Ascending aorta (tissue), 2 donors: ENCODE results near the gene ATP8A2. TPM values are rescaled to one million over a fixed set of nuclear protein-coding genes. Genes with fewer than 3 reads are reported as not detected.

ENCODE experiments used
- DNase-seq, 2 donors: peaks; one replicate each; pipeline ENCODE4 v3.0.0-alpha.2; 2019; ENCODE audit warnings: low spot score in 2 of 2
- H3K27ac ChIP-seq, 2 donors: fragments of 200-600 bp; sonication (generic); one replicate each; pipeline ENCODE4 v1.5.1; 2016 to 2017; ENCODE audit warnings: mild to moderate bottlenecking in 1 of 2
- H3K27me3 ChIP-seq: fragments of 200-600 bp; sonication (generic); one replicate; pipeline ENCODE4 v1.5.1; 2017
- H3K36me3 ChIP-seq, 2 donors: fragments of 200-600 bp; sonication (generic); one replicate each; pipeline ENCODE4 v1.5.1; 2016
- H3K4me1 ChIP-seq, 2 donors: fragments of 200-600 bp; sonication (generic); one replicate each; pipeline ENCODE4 v1.5.1; 2016 to 2017; ENCODE audit warnings: mild to moderate bottlenecking in 1 of 2
- H3K4me3 ChIP-seq, 2 donors: fragments of 200-600 bp; sonication (generic); one replicate each; pipeline ENCODE4 v1.5.1; 2016 to 2017; ENCODE audit warnings: mild to moderate bottlenecking in 1 of 2
- H3K9me3 ChIP-seq, 2 donors: fragments of 200-600 bp; sonication (generic); one replicate each; pipeline ENCODE4 v1.5.1; 2016
- CTCF ChIP-seq, 3 experiments: fragments of 200-600 bp in 2 of 3; fragments of 450-650 bp in 1 of 3; sonication (generic) in 2 of 3; IDR thresholded peaks; one replicate each; pipeline ENCODE4 v1.5.1; 2016 to 2019; ENCODE audit warnings: antibody characterized with exemption in 3 of 3, mild to moderate bottlenecking in 1 of 3, moderate library complexity in 1 of 3
- intact Hi-C: fragments of 100-400 bp; cut with DNase I; formaldehyde crosslinking; loops from one replicate; pipeline ENCODE4 v1.15.1; 2023
- total RNA-seq: library from RNA; depleted of rRNA; stranded (reverse); fragments of >200 nt; gene quantifications from one replicate; pipeline ENCODE4 v1.1.0, GENCODE V29; 2016

ATP8A2 gene
- total RNA-seq, 1 donor from 2014 or later, result under 0.01 TPM

DNA sequence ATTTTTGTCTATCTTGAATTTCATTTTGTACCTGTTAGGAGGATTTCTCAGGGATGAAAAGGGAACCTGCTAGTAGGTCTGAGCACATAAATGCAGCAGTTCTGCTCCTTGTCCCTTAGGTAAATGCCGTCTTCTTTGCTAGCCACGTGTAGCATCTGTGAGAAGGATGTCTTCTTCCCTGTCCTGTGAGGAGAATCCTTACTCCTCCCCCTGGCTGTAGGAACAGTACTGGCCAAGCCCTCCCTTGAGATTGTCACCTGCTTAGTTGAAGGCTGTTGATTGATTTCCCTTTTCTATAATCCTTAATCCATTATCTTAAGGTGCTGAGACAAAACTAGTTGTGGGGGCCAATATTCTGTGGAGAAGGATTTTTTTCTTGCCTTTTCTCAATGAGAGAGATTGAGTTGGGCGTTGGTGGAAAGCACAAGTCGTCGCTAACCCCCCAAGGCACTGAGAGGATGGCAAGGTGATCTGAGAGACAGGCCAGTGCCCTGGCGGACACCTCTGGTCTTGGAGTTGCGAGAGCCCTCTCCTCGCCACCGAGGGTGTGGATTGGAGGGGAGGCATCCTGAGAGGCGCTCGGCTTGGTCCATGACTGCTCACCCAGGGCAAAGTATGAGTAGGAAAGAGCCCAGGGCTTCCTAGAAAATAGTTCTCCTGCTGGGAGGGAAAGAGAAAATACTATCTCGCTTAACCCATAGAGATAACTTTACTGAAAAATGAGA, 216.7 kb downstream of the ATP8A2 start:
- Histone ChIP-seq H3K27me3 (no peaks in the 10 kb centered on the region), H3K4me3 (no peak overlapping the region), H3K9me3 (no peaks in the 10 kb centered on the region), H3K36me3 (no peaks in the 10 kb centered on the region), H3K4me1 (no peaks in the 10 kb centered on the region), H3K27ac (no peak overlapping the region)
- intact Hi-C loops, result no loop called here
- TF ChIP-seq CTCF (IDR thresholded peaks at IDR 0.05), result no peak
- no peak for DNase-seq

- H3K4me3 ChIP-seq, result no peak overlapping the region
- DNase-seq, result no peak
- H3K36me3 ChIP-seq, result no peaks in the 10 kb centered on the region
- H3K4me1 ChIP-seq, result no peaks in the 10 kb centered on the region
- no peaks in the 10 kb centered on the region for H3K9me3 ChIP-seq
- H3K27ac ChIP-seq, result no peak overlapping the region
- no peaks in the 10 kb centered on the region for H3K27me3 ChIP-seq
- no peak for TF ChIP-seq CTCF (IDR thresholded peaks at IDR 0.05)
- intact Hi-C loops, result no loop called here
Measured at GRCh38 chr13:25598421-25598820, 226.6 kb downstream of the ATP8A2 start.

GRCh38 chr13:25602176-25602575, 230.4 kb downstream of the ATP8A2 start:
- Histone ChIP-seq H3K9me3 (no peaks in the 10 kb centered on the region), H3K4me3 (no peak overlapping the region), H3K27me3 (no peaks in the 10 kb centered on the region), H3K36me3 (no peaks in the 10 kb centered on the region), H3K27ac (no peak overlapping the region), H3K4me1 (no peaks in the 10 kb centered on the region)
- no peak for TF ChIP-seq CTCF (IDR thresholded peaks at IDR 0.05)
- DNase-seq, result no peak
- intact Hi-C loops, result no loop called here

GRCh38 chr13:25604106-25604505, 232.3 kb downstream of the ATP8A2 start:
- no peaks in the 10 kb centered on the region for H3K27me3 ChIP-seq
- no peaks in the 10 kb centered on the region for H3K9me3 ChIP-seq
- intact Hi-C loops, result no loop called here
- TF ChIP-seq CTCF (IDR thresholded peaks at IDR 0.05), result no peak
- H3K4me3 ChIP-seq, result no peak overlapping the region
- DNase-seq, result no peak
- no peaks in the 10 kb centered on the region for H3K36me3 ChIP-seq
- H3K4me1 ChIP-seq, result no peaks in the 10 kb centered on the region
- H3K27ac ChIP-seq, result no peak overlapping the region

GRCh38 chr13:25607096-25607495, 235.3 kb downstream of the ATP8A2 start:
- no peak for TF ChIP-seq CTCF (IDR thresholded peaks at IDR 0.05)
- Histone ChIP-seq H3K4me3 (no peak overlapping the region), H3K4me1 (no peaks in the 10 kb centered on the region), H3K36me3 (no peaks in the 10 kb centered on the region), H3K27ac (no peak overlapping the region), H3K9me3 (no peaks in the 10 kb centered on the region), H3K27me3 (no peaks in the 10 kb centered on the region)
- intact Hi-C loops, result no loop called here
- DNase-seq, result no peak

DNA sequence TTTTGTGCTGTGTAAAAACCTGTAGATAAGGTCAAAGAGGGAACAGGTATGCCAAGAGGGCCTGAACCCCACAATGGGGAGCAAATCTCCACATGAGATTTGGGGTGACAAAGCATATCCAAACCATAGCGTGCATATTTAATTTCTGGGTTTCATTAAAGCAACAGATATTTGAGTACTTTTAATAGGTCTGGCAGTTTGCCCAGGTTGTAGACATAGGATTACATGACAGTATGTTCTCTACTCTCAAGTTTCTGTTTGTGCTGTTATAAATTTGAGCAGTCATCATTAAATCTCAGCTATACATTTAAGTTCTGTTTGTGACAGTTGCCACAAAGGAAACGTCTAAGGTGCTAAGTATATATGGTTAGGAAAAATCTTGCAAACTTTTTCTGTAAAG, 236.4 kb downstream of the ATP8A2 start:
- H3K27me3 ChIP-seq, result no peaks in the 10 kb centered on the region
- no peak for TF ChIP-seq CTCF (IDR thresholded peaks at IDR 0.05)
- H3K4me3 ChIP-seq, result no peak overlapping the region
- no peaks in the 10 kb centered on the region for H3K4me1 ChIP-seq
- H3K9me3 ChIP-seq, result no peaks in the 10 kb centered on the region
- intact Hi-C loops, result no loop called here
- H3K27ac ChIP-seq, result no peak overlapping the region
- H3K36me3 ChIP-seq, result no peaks in the 10 kb centered on the region
- no peak for DNase-seq
